ENCODE measurements around the gene GRIK4. TPM values are rescaled to one million over a fixed set of nuclear protein-coding genes. Genes with fewer than 3 reads are reported as not detected.
A peak's percentile ranks its signal among the peaks of the same experiment; 100 is the strongest.

The GRIK4 gene
- total RNA-seq, 1 experiment from 2014 or later, result not detected

GRCh38 chr11:120704256-120704750, 192.8 kb downstream of the GRIK4 start:
- DNase-seq (ENCODE audit: low spot score), result no peak

DNA sequence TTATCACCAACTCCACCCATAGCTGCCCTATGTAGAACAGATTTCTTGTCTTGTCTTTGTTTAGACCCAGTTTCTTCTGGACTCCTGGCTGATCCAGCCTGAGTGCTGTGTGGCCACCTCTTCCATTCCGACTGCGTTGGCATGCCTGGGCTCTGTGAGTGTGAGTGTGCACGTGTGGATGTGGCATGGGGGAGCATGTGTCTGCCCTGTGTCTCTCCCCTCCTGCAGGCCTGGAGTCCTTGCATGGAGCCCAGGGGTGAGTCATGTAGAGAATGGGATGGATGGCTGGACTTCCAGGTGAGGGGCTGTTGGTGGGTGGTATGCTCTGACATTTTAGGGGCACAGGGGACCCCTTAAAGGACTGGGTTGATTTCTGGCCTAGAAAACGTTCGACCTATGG, 194.7 kb downstream of the GRIK4 start:
- no peak for DNase-seq (ENCODE audit: low spot score)

GRCh38 chr11:120707098-120707497, 195.6 kb downstream of the GRIK4 start:
- no peak for DNase-seq (ENCODE audit: low spot score)

DNA sequence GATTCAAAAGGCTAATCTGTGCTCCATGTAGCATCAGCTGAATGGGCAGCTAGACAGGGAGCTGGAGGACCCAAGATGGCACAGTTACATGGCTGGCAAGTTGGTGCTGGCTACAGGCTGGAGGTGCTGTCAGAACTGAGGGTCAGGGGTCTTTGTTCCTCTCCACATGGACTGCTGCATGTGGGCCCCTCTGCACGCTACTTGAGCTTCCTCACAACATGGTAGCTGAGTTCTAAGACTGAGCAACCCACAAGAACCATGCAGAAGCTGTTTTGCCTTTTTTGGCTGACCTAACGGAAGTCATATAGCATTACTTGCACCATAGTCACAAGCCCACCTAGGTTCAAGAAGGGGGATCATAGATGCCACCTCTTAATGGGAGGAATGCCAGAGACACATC, 196.1 kb downstream of the GRIK4 start:
- DNase-seq (ENCODE audit: low spot score), result no peak

- DNase-seq (ENCODE audit: low spot score), result no peak
Measured at GRCh38 chr11:120708511-120709183, 197.1 kb downstream of the GRIK4 start.

DNA sequence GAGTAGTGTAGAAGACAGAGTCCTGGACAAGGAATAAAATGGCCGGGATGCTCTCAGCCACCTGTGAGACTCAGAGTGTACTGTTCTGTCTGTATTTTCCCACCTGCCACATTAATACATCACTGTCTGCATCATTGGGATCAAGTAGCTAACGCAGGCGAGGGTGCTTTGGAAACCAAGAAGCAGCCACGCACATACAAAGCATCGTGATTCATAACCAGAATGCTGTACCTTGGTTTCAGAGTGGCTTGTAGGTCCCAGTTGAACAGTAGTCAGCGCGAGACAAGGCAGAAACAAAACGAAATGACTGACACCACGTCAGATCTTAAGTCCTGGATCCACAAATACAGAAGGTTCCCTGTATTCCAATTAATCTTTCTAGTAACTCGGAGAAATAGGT, 198.3 kb downstream of the GRIK4 start:
- no peak for DNase-seq (ENCODE audit: low spot score)

GRCh38 chr11:120710354-120711131, 199.0 kb downstream of the GRIK4 start:
- peak; percentile 68 for DNase-seq (ENCODE audit: low spot score)

- DNase-seq (ENCODE audit: low spot score), result no peak
Measured at GRCh38 chr11:120712014-120712413, 200.5 kb downstream of the GRIK4 start.

DNA sequence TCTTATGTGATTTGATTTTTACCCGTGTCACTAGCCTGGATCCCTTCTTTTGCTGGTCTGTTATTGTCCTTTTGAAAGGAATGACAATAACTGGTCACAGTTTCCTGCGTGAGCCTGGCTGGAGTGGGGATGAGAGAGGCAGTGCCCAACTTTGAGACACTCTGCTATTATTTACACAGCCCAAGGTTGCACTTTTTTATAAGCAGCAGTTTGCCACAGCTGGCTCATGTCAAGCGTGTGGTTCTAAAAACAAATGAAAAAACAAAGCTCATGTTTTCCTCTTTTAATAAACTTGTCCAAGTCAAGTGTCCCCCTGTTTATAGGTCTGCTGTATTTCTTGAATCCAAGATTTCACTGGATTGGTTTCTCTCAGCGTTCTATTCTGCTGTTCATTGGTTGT, 201.3 kb downstream of the GRIK4 start:
- DNase-seq (ENCODE audit: low spot score), result no peak

- no peak for DNase-seq (ENCODE audit: low spot score)
Measured at GRCh38 chr11:120713296-120713695, 201.7 kb downstream of the GRIK4 start.

- DNase-seq (ENCODE audit: low spot score), result no peak
Measured at GRCh38 chr11:120714438-120714837, 202.9 kb downstream of the GRIK4 start.

DNA sequence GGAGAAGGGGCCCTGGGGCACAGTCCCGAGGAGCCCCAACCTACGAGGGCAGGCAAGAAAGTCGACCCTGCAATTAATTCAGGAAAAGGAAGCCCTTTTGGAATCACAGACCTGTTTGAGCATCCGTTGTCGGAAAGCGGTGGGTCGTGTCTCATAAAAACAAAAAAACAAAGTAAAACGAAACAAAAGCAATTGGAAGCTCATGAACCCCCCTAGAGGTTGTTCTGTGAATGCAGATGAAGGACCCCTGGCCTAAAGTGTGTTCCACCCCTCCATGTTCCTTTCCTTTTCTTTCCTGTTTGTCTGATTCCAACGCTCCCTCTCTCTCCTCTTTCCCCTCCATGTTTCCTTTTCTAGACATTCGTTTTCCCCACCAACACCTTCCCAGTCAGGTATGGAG, 203.7 kb downstream of the GRIK4 start:
- no peak for DNase-seq (ENCODE audit: low spot score)

DNA sequence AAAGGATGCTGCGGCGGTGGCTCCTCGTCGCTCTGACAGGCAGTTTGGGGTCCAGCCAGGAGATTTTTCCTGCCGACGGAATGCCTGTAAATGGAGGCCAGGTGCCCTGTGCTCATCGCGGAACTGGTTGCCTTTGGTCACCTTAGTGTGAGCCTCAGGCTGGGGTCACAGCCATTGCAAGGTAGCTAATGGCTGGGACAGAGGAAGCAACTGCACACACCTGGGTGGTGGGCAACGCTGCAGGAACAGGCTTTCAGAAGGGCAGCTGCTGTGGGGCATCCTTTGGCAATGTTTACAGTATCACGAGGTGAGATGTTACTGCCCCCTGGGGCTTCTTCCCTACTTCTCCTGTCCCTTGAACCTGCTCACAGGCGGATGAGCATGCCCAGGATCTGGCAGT, 205.5 kb downstream of the GRIK4 start:
- DNase-seq (ENCODE audit: low spot score), result no peak

DNA sequence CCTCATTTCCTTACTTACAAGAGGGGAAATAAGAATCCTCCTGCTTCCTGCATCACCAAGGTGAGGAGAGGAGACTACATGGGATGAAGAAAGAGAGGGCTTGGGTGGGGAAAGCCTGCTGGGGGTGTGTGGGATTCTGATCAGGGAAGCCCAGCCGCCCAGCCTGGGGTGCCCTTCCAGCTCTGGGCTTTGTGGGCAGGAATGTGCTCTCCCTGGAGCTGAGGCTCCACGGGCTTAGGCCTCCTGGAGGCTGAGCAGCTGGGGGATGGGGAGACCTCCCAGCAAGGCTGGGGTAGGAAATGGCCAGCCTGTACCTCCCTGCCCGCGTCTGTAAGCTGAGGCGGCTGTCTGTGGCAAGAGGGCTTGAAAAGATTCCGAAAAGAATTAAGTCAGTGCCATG, 206.1 kb downstream of the GRIK4 start:
- no peak for DNase-seq (ENCODE audit: low spot score)

GRCh38 chr11:120718171-120718570, 206.6 kb downstream of the GRIK4 start:
- DNase-seq (ENCODE audit: low spot score), result no peak

DNA sequence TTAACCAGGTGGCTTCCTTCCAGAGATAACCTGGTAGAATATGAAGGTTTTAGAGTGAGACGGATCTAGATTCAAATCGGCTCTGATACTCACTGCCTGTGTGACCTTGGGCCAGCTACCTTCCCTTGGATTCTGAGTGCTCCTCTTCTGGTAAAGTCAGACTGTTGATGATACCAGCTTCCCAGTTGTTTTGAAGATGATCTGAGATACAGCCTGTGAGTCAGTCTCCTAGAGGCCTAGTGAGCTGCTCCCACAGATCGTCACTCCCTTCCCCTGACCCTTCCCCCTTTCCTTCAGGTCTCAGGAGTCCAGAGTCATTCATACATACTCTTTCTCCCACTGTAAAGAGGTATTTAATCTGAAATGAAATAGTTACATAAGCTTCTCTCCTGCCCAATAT, 207.8 kb downstream of the GRIK4 start:
- DNase-seq (ENCODE audit: low spot score), result no peak

DNA sequence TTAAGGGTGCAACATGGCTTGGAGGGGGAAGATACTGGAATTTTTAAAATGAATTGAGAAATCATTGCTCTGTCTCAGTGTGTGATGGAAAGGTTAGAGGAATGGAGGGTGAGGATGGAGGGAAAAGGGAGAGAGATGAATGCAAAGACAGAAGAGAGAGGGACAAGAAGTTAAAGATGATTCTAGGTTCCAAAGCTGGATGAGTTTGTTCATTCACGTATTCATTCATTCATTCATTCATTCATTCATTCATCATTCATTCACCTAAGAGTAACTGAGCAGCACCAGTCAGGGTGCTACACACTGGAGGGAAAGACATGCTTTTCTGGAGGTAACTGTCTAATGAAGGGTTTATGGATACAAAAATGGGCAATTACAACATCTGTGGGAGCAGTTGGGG, 209.2 kb downstream of the GRIK4 start:
- DNase-seq (ENCODE audit: low spot score), result no peak

DNA sequence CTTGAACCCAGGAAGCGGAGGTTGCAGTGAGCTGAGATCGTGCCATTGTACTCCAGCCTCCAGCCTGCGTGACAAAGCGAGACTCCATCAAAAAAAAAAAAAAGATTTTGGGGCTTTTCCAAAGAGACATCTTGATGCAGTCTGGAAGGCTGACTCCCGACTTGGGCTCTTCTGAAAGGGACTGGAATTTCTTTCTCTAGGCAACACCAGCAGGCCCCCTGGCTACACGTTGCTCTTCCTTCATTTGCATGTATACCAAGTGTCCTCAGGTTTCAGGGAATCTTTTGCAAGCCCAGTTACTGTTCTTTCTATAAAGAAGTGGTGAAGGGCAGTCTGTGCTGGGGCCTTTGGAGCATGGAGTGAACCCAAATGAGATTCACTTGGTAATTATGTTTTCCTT, 211.0 kb downstream of the GRIK4 start:
- DNase-seq (ENCODE audit: low spot score), result no peak

DNA sequence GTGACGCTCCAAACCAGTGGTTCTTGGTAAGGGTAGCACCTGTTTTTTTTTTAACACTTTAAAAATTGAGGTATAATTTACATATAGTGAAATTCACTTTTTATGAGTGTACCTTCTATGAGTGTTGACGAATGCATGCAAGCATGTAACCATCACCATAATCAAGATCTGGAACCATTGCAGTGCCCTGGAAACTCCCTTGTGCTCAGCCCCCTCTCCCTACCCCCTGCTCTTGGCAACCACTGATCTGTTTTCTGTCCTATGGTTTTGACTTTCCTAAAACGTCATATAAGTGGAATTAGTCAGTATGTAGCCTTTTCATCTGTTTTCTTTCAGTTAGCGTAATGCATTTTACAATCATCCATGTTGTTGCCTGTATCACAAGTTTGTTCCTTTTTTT, 212.2 kb downstream of the GRIK4 start:
- DNase-seq (ENCODE audit: low spot score), result no peak

DNA sequence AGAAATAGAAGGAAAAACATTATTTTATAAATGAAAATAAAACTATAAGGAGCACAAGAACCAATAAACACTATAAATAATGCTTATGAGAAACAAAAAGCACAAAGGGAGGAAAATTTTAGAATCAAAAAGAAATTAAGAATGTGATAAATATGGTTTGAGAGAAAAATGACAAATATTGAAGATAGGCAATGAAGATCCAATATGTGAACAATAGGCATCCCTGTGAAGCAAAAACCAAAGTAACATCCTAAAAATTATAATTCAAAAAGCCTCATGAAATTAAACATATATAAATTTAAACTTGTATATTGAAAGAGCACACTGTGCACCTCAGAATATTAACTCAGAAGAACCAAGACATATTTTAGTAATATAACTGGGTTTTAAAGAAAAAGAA, 216.2 kb downstream of the GRIK4 start:
- no peak for DNase-seq (ENCODE audit: low spot score)

DNA sequence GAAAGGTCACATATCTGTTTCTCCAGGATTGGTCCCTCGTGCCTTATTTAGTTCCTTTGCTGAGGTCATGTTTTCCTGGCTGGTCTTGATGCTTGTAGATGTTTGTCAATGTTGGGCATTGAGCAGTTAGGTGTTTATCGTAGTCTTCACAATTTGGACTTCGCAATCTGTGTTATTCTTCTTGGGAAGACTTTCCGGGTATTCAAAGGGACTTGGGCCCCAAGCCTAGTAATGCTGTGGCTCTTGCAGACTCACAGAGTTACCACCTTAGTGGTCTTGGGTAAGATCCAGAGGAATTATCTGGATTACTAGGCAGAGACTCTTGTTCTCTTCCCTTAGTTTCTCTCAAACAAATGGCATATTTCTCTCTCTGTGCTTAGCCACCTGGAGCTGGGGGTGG, 223.5 kb downstream of the GRIK4 start:
- DNase-seq (ENCODE audit: low spot score), result no peak

DNA sequence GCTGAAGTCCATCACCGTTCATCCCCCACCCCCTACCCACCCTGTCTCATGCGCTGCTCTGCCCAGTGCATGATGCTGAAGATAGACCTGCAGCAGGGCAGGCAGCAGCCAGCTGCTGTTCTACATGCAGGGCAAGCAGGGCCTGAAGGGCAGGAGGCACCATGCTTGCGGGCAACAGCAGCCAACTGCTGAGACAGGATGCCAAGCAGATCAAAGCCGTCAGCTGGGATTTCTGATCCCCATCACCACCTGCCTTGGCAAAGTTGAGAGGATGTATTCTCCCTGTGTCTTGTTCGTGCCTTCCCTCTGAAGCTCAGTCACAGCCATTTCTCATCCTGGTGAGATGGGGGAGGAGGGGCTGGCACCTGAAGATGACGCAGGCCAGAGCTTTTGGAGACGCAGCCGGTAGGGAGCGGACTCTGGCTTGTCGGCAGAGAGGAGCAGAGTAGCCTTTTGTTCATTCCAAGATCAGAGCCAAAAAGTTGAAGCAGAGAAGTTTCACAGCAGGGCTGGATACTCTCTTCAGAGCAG, 227.0 kb downstream of the GRIK4 start:
- DNase-seq (ENCODE audit: low spot score), result no peak

- no peak for DNase-seq (ENCODE audit: low spot score)
Measured at GRCh38 chr11:120739780-120740179, 228.2 kb downstream of the GRIK4 start.
